ENCODE results near the gene LRIG1. TPM values are rescaled to one million over a fixed set of nuclear protein-coding genes. Genes with fewer than 3 reads are reported as not detected.

The LRIG1 gene
- total and polyA plus RNA-seq, 10 of the 15 experiments (the other 5 are each of a cell fraction or from before 2014, with no cell fraction given), result 0.84 to 16.4 (median 8.1) TPM

GRCh38 chr3:66432767-66433521 lies 67.9 kb downstream of the LRIG1 start (continued):
- TF ChIP-seq ZBTB4 (CRISPR knock-in tag; IDR thresholded peaks at IDR 0.05) (no peak), NR2C2 (IDR thresholded peaks at IDR 0.05; ENCODE audit: borderline replicate concordance, control insufficient read depth, insufficient read length, low read depth) (no peak), NFIC (IDR thresholded peaks at IDR 0.05; ENCODE audit: low read depth, low read length) (no peak), EED (IDR thresholded peaks at IDR 0.05; ENCODE audit: low read depth) (no peak), RELA (IDR thresholded peaks at IDR 0.05; ENCODE audit: borderline replicate concordance, partially characterized antibody) (no peak), JUND (IDR thresholded peaks at IDR 0.05; ENCODE audit: low read depth, low read length) (no peak)

GRCh38 chr3:66432041-66432766 lies 68.6 kb downstream of the LRIG1 start:
- WGBS (ENCODE audit: insufficient coverage, insufficient replicate concordance, low lambda C conversion rate, missing lambda C conversion rate), result 65% methylated on average over 11 of the region's 11 CpGs
- no peak overlapping the region for H3K9ac ChIP-seq (ENCODE audit: control insufficient read depth, insufficient read depth, low read length)
- no peak overlapping the region for H3K4me2 ChIP-seq (ENCODE audit: control insufficient read depth, insufficient read depth)
- no peak overlapping the region for H3K4me3 ChIP-seq
- H4K20me1 ChIP-seq (ENCODE audit: control insufficient read depth, insufficient read depth), result no peaks in the 10 kb centered on the region
- BruUV-seq (replicated peaks), result no TSS peak
- H3K27ac ChIP-seq (ENCODE audit: control insufficient read depth, insufficient read depth), result no peak overlapping the region
- FAIRE-seq (no peak), DNase-seq (ENCODE audit: low read depth, low spot score) (no peak), ATAC-seq (no peak)
- no peaks in the 10 kb centered on the region for H3K9me3 ChIP-seq (replicated peaks; ENCODE audit: control insufficient read depth, insufficient read depth, low read length)
- no peak overlapping the region for H2AFZ ChIP-seq (ENCODE audit: control insufficient read depth, low read depth, low read length)
- no peaks in the 10 kb centered on the region for H3K27me3 ChIP-seq (replicated peaks in 1 of 2; ENCODE audit: control insufficient read depth in 2 of 2, insufficient read depth in 2 of 2, low read length in 1 of 2)
- ChIA-PET POLR2A (no interaction called here), CTCF (interaction anchor here (0.6 kb wide), 1 partner anchor 385 kb away, joined by 3 read pairs; no protein-coding TSS in a partner anchor), RAD21 (ENCODE audit: unreplicated experiment) (no interaction called here), SMC1A (ENCODE audit: uncharacterized antibody, unreplicated experiment) (no interaction called here)
- H3K4me1 ChIP-seq (ENCODE audit: control insufficient read depth, insufficient read depth, low read length), result no peaks in the 10 kb centered on the region
- H3K79me2 ChIP-seq (ENCODE audit: control insufficient read depth, insufficient read depth, low read length), result no peaks in the 10 kb centered on the region
- in situ Hi-C loops (cut with MboI), result no loop called here
- intact Hi-C loops (cut with micrococcal nuclease; ENCODE audit: unreplicated experiment), result no loop called here
- TF ChIP-seq EED (IDR thresholded peaks at IDR 0.05; ENCODE audit: low read depth) (no peak), FOXM1 (IDR thresholded peaks at IDR 0.05; ENCODE audit: low read depth, low read length) (no peak), IKZF1 (conservative IDR thresholded peaks at IDR 0.05) (no peak), CHD2 (IDR thresholded peaks at IDR 0.05; ENCODE audit: borderline replicate concordance, low read depth, low read length) (no peak), RB1 (IDR thresholded peaks at IDR 0.05; ENCODE audit: borderline replicate concordance) (no peak), POLR2AphosphoS2 (IDR thresholded peaks at IDR 0.05; ENCODE audit: low read depth, low read length) (no peak), NR2F1 (conservative IDR thresholded peaks at IDR 0.05) (no peak)
- TF ChIP-seq, protein P1, sequence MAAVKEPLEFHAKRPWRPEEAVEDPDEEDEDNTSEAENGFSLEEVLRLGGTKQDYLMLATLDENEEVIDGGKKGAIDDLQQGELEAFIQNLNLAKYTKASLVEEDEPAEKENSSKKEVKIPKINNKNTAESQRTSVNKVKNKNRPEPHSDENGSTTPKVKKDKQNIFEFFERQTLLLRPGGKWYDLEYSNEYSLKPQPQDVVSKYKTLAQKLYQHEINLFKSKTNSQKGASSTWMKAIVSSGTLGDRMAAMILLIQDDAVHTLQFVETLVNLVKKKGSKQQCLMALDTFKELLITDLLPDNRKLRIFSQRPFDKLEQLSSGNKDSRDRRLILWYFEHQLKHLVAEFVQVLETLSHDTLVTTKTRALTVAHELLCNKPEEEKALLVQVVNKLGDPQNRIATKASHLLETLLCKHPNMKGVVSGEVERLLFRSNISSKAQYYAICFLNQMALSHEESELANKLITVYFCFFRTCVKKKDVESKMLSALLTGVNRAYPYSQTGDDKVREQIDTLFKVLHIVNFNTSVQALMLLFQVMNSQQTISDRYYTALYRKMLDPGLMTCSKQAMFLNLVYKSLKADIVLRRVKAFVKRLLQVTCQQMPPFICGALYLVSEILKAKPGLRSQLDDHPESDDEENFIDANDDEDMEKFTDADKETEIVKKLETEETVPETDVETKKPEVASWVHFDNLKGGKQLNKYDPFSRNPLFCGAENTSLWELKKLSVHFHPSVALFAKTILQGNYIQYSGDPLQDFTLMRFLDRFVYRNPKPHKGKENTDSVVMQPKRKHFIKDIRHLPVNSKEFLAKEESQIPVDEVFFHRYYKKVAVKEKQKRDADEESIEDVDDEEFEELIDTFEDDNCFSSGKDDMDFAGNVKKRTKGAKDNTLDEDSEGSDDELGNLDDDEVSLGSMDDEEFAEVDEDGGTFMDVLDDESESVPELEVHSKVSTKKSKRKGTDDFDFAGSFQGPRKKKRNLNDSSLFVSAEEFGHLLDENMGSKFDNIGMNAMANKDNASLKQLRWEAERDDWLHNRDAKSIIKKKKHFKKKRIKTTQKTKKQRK (IDR thresholded peaks at IDR 0.05; ENCODE audit: low read depth, low read length), result no peak
- no peaks in the 10 kb centered on the region for H3K36me3 ChIP-seq (ENCODE audit: control insufficient read depth in 2 of 2, insufficient read depth in 2 of 2, low read length in 1 of 2)
